ENCODE measurements around the gene MYO1A. TPM values are rescaled to one million over a fixed set of nuclear protein-coding genes. Genes with fewer than 3 reads are reported as not detected.

Gene MYO1A
- total and polyA plus RNA-seq, 7 experiments from 2014 or later = 0.56 to 2.3 (median 1.8) TPM

GRCh38 chr12:57096099-57096572 is 46.2 kb upstream of the MYO1A start:
- DNase-seq (no peak), ATAC-seq (no peak)
- H3K36me3 Mint-ChIP-seq = peaks cover 0 to 37% (median 0%) of the 10 kb centered on the region in 5 donors
- H3K27me3 Mint-ChIP-seq = no peaks in the 10 kb centered on the region
- H3K36me3 ChIP-seq (ENCODE audit: control insufficient read depth in 2 of 3, insufficient read depth in 3 of 3, low read length in 3 of 3) = peaks cover 6 to 82% (median 15%) of the 10 kb centered on the region in 3 experiments
- ChIA-PET POLR2A (interaction anchor here (1.0 to 17.0 kb wide), 3 partner anchors 9 to 17 kb away, joined by 5 to 401 read pairs (median 16); partner anchors contain the start of genes NEMP1 and STAT6), CTCF (interaction anchor here (1.0 to 4.1 kb wide), 4 partner anchors 15 to 105 kb away, joined by 3 to 20 read pairs (median 10); partner anchors contain the start of gene STAT6)
- H3K9me3 Mint-ChIP-seq = no peaks in the 10 kb centered on the region
- H3K27ac Mint-ChIP-seq = peak overlapping the region in 8 of 9 donors; percentile 47 to 94 (median 64)
- peaks cover 7 to 32% of the 10 kb centered on the region in 2 donors for H3K4me1 ChIP-seq (ENCODE audit: control insufficient read depth in 2 of 2, insufficient read depth in 2 of 2, low read length in 2 of 2)
- peak overlapping the region; percentile 83 for H3K27ac ChIP-seq (ENCODE audit: low read depth, low read length)
- H3K4me1 Mint-ChIP-seq = peaks cover 33 to 62% (median 51%) of the 10 kb centered on the region in 7 donors
- H3K27me3 ChIP-seq (ENCODE audit: control insufficient read depth in 2 of 2, insufficient read depth in 2 of 2, low read length in 2 of 2) = no peaks in the 10 kb centered on the region
- intact Hi-C loops (cut with micrococcal nuclease) = no loop called here
- H3K9me3 ChIP-seq (ENCODE audit: control insufficient read depth in 2 of 3, low read length in 3 of 3) = no peaks in the 10 kb centered on the region
- no peak overlapping the region for H3K4me3 ChIP-seq (ENCODE audit: low read length)
- H3K4me3 Mint-ChIP-seq = peak overlapping the region in 1 of 10 donors; percentile 11

- DNase-seq (no peak), ATAC-seq (no peak)
- Mint-ChIP-seq H3K9me3 (no peaks in the 10 kb centered on the region), H3K36me3 (peaks cover 0 to 35% (median 0%) of the 10 kb centered on the region in 5 donors), H3K27ac (peak overlapping the region in 7 of 9 donors; percentile 65 to 95 (median 90)), H3K4me3 (no peak overlapping the region), H3K4me1 (peaks cover 36 to 62% (median 51%) of the 10 kb centered on the region in 7 donors), H3K27me3 (no peaks in the 10 kb centered on the region)
- peak overlapping the region; percentile 83 for H3K27ac ChIP-seq (ENCODE audit: low read depth, low read length)
- POLR2A ChIA-PET = interaction anchor here (1.0 to 17.0 kb wide), 4 partner anchors 8 to 26 kb away, joined by 5 to 401 read pairs (median 22); partner anchors contain the start of genes NEMP1 and STAT6
- H3K36me3 ChIP-seq (ENCODE audit: control insufficient read depth in 2 of 3, insufficient read depth in 3 of 3, low read length in 3 of 3) = peaks cover 6 to 82% (median 16%) of the 10 kb centered on the region in 3 experiments
- no peaks in the 10 kb centered on the region for H3K27me3 ChIP-seq (ENCODE audit: control insufficient read depth in 2 of 2, insufficient read depth in 2 of 2, low read length in 2 of 2)
- intact Hi-C loops (cut with micrococcal nuclease) = no loop called here
- CTCF ChIA-PET = interaction anchor here (1.0 to 8.5 kb wide), 3 partner anchors 16 to 27 kb away, joined by 4 to 77 read pairs (median 17); partner anchors contain the start of gene STAT6
- no peaks in the 10 kb centered on the region for H3K9me3 ChIP-seq (ENCODE audit: control insufficient read depth in 2 of 3, low read length in 3 of 3)
- peaks cover 10 to 39% of the 10 kb centered on the region in 2 donors for H3K4me1 ChIP-seq (ENCODE audit: control insufficient read depth in 2 of 2, insufficient read depth in 2 of 2, low read length in 2 of 2)
- H3K4me3 ChIP-seq (ENCODE audit: low read length) = no peak overlapping the region
Observed at GRCh38 chr12:57095440-57095839, 45.5 kb upstream of the MYO1A start.

GRCh38 chr12:57094208-57095160 is 44.6 kb upstream of the MYO1A start:
- Histone ChIP-seq H3K4me3 (ENCODE audit: low read length) (no peak overlapping the region), H3K27ac (ENCODE audit: low read depth, low read length) (peak overlapping the region; percentile 83), H3K4me1 (ENCODE audit: control insufficient read depth in 2 of 2, insufficient read depth in 2 of 2, low read length in 2 of 2) (peaks cover 14 to 39% of the 10 kb centered on the region in 2 donors), H3K9me3 (ENCODE audit: control insufficient read depth in 2 of 3, low read length in 3 of 3) (no peaks in the 10 kb centered on the region), H3K27me3 (ENCODE audit: control insufficient read depth in 2 of 2, insufficient read depth in 2 of 2, low read length in 2 of 2) (no peaks in the 10 kb centered on the region), H3K36me3 (ENCODE audit: control insufficient read depth in 2 of 3, insufficient read depth in 3 of 3, low read length in 3 of 3) (peaks cover 6 to 74% (median 16%) of the 10 kb centered on the region in 3 experiments)
- CTCF ChIA-PET = interaction anchor here (0.7 to 8.5 kb wide), 7 partner anchors 15 to 390 kb away, joined by 3 to 77 read pairs (median 7); partner anchors contain the start of genes NEMP1 and STAT6
- peak overlapping the region in 4 of 10 donors; percentile 23 to 69 (median 58) for H3K4me3 Mint-ChIP-seq
- H3K27me3 Mint-ChIP-seq = no peaks in the 10 kb centered on the region
- peak overlapping the region in 8 of 9 donors; percentile 64 to 95 (median 90) for H3K27ac Mint-ChIP-seq
- ATAC-seq = no peak
- intact Hi-C loops (cut with micrococcal nuclease) = no loop called here
- no peaks in the 10 kb centered on the region for H3K9me3 Mint-ChIP-seq
- POLR2A ChIA-PET = interaction anchor here (0.6 to 17.0 kb wide), 6 partner anchors 11 to 25 kb away, joined by 3 to 401 read pairs (median 19); partner anchors contain the start of genes NEMP1 and STAT6
- DNase-seq = no peak
- H3K4me1 Mint-ChIP-seq = peaks cover 39 to 61% (median 49%) of the 10 kb centered on the region in 7 donors
- H3K36me3 Mint-ChIP-seq = peaks cover 0 to 27% (median 0%) of the 10 kb centered on the region in 5 donors

GRCh38 chr12:57093415-57094207 is 43.7 kb upstream of the MYO1A start:
- intact Hi-C loops (cut with micrococcal nuclease) = loop anchor here (1.0 kb wide), 3 partner anchors 18 to 85 kb away; partner anchors contain the start of gene STAT6 (in 1 of the 2)
- H3K27me3 Mint-ChIP-seq = no peaks in the 10 kb centered on the region
- DNase-seq (peak in 7 of 9 donors; percentile 23 to 73 (median 41)), ATAC-seq (peak; percentile 61)
- H3K27ac Mint-ChIP-seq = peak overlapping the region; percentile 7 to 95 (median 90)
- no peaks in the 10 kb centered on the region for H3K9me3 Mint-ChIP-seq
- H3K4me3 Mint-ChIP-seq = peak overlapping the region; percentile 30 to 79 (median 66)
- H3K36me3 Mint-ChIP-seq = peaks cover 0 to 20% (median 0%) of the 10 kb centered on the region in 5 donors
- Histone ChIP-seq H3K27me3 (ENCODE audit: control insufficient read depth in 2 of 2, insufficient read depth in 2 of 2, low read length in 2 of 2) (no peaks in the 10 kb centered on the region), H3K36me3 (ENCODE audit: control insufficient read depth in 2 of 3, insufficient read depth in 3 of 3, low read length in 3 of 3) (peaks cover 6 to 71% (median 10%) of the 10 kb centered on the region in 3 experiments), H3K27ac (ENCODE audit: low read depth, low read length) (peak overlapping the region; percentile 83), H3K9me3 (ENCODE audit: control insufficient read depth in 2 of 3, low read length in 3 of 3) (no peaks in the 10 kb centered on the region), H3K4me1 (ENCODE audit: control insufficient read depth in 2 of 2, insufficient read depth in 2 of 2, low read length in 2 of 2) (peaks cover 14 to 39% of the 10 kb centered on the region in 2 donors), H3K4me3 (ENCODE audit: low read length) (no peak overlapping the region)
- CTCF ChIA-PET = interaction anchor here (0.7 to 8.5 kb wide), 7 partner anchors 14 to 389 kb away, joined by 3 to 77 read pairs (median 7); partner anchors contain the start of genes NEMP1 and STAT6
- peaks cover 39 to 57% (median 46%) of the 10 kb centered on the region in 7 donors for H3K4me1 Mint-ChIP-seq
- POLR2A ChIA-PET = interaction anchor here (0.6 to 17.0 kb wide), 7 partner anchors 11 to 36 kb away, joined by 3 to 401 read pairs (median 10); partner anchors contain the start of genes NEMP1 and STAT6

GRCh38 chr12:57092876-57093414 is 43.0 kb upstream of the MYO1A start:
- Histone ChIP-seq H3K36me3 (ENCODE audit: control insufficient read depth in 2 of 3, insufficient read depth in 3 of 3, low read length in 3 of 3) (peaks cover under 1 to 64% (median 7%) of the 10 kb centered on the region in 3 experiments), H3K27me3 (ENCODE audit: control insufficient read depth in 2 of 2, insufficient read depth in 2 of 2, low read length in 2 of 2) (no peaks in the 10 kb centered on the region), H3K4me1 (ENCODE audit: control insufficient read depth in 2 of 2, insufficient read depth in 2 of 2, low read length in 2 of 2) (peaks cover 19 to 39% of the 10 kb centered on the region in 2 donors), H3K27ac (ENCODE audit: low read depth, low read length) (peak overlapping the region; percentile 83), H3K9me3 (ENCODE audit: control insufficient read depth in 2 of 3, low read length in 3 of 3) (no peaks in the 10 kb centered on the region), H3K4me3 (ENCODE audit: low read length) (no peak overlapping the region)
- no peak for ATAC-seq
- peak in 1 of 9 donors; percentile 29 for DNase-seq
- peak overlapping the region; percentile 48 to 95 (median 87) for H3K27ac Mint-ChIP-seq
- POLR2A ChIA-PET = interaction anchor here (1.6 to 17.0 kb wide), 5 partner anchors 10 to 35 kb away, joined by 4 to 401 read pairs (median 28); partner anchors contain the start of genes NEMP1 and STAT6
- no peaks in the 10 kb centered on the region for H3K27me3 Mint-ChIP-seq
- H3K9me3 Mint-ChIP-seq = peaks cover 0 to 2% (median 0%) of the 10 kb centered on the region in 11 donors
- intact Hi-C loops (cut with micrococcal nuclease) = loop anchor here (1.0 kb wide), 3 partner anchors 18 to 85 kb away; partner anchors contain the start of gene STAT6 (in 1 of the 2)
- CTCF ChIA-PET = interaction anchor here (1.0 to 8.5 kb wide), 7 partner anchors 14 to 31 kb away, joined by 5 to 77 read pairs (median 14); partner anchors contain the start of genes NEMP1 and STAT6
- H3K4me1 Mint-ChIP-seq = peaks cover 39 to 61% (median 46%) of the 10 kb centered on the region in 7 donors
- H3K36me3 Mint-ChIP-seq = peaks cover 0 to 20% (median 0%) of the 10 kb centered on the region in 5 donors
- H3K4me3 Mint-ChIP-seq = peak overlapping the region in 8 of 10 donors; percentile 16 to 75 (median 58)
